Non-pigmented ciliary epithelial cell (primary cell): Measurements from ENCODE around the gene CYP4A22.
"Not testable (repeated sequence)": the region's sequence is repeated elsewhere in the genome, so short reads cannot be mapped to it uniquely, and the experiment has no call there.

ENCODE experiments used
- DNase-seq: peaks from one replicate; pipeline ENCODE4 v3.0.0-alpha.2; 2010; ENCODE audit warnings: low read depth

Gene CYP4A22

GRCh38 chr1:47137198-47137597 is at the start of gene CYP4A22:
TSS of gene CYP4A22 (plus strand) at chr1:47137441. CDS start at chr1:47137486, 45 bp downstream.
- DNase-seq = no peak

- DNase-seq = not testable (repeated sequence)
These were observed 47.9 kb upstream of the CYP4A22 start for GRCh38 chr1:47089356-47089755.

- not testable (repeated sequence) for DNase-seq
These were observed 45.8 kb upstream of the CYP4A22 start for GRCh38 chr1:47091476-47091875.

DNA sequence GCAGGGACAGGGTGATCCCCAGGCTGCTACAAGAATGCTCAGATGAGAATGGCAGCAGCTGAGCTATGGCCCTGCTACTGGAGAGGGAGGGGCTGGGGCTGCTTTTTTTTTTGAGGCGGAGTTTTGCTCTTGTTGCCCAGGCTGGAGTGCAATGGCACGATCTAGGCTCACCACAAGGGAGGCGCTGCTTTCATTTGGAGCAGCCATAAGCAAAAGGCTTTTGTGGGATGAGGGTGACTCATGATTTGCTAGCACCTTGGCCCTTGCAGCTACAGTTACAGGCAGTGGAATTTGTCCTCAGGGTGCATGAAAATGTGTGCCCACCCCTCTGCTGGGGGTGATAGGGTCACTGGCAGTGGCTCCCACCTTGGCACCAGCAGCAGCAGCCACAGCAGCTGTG is 32.4 kb upstream of the CYP4A22 start:
- DNase-seq = no peak

DNA sequence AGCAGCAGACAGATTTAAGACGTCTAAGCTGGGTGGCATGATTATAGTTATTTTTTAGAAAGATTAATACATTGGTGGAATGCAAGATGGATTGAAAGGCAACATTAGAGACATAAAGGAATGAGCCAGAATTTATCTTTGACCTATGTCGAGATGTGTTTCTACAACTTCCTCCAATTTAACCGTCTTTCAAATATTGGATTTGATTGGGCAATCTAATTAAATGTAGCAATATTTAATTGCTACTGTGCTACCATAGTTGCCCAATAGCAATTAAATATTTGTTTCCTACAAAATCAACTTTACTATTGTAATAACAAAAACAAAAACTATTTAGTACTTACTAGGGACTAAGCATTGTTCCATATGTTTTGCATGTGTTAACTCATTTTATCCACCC is 30.4 kb upstream of the CYP4A22 start:
- DNase-seq = no peak

DNA sequence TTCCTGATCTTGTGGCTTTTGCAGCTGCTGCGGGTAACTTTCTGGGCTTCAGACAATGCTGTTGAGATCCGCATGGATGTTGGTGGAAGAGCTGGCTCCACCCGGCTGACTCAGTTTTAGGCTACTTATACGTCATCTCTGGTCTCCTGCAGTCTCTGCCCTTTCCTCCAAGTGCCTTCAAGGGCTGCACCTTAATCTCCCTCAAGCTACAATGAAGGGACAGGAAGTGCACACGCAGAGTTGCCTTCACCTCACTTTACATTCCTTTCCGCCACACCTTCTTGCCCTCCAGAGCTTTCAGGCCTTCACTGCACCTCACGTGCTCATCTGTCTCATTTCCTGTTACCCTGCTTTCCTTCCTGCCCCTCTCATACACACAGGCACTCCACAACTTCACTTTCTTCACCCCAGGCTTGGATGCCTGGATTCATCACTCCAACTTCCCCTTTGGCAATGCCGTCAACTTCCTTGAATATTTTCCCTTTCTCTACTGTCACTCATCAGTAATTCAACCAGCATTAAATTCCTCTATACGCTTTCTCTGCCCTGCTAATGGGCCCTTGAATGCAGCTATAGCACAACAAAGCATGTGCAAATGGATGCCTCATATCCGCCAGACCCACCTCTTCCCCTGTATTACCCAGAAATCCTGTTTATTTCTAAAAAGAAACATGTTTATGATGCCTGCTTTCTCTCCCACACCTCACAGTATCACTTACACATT is 29.2 kb upstream of the CYP4A22 start:
- DNase-seq = peak; percentile 19

DNA sequence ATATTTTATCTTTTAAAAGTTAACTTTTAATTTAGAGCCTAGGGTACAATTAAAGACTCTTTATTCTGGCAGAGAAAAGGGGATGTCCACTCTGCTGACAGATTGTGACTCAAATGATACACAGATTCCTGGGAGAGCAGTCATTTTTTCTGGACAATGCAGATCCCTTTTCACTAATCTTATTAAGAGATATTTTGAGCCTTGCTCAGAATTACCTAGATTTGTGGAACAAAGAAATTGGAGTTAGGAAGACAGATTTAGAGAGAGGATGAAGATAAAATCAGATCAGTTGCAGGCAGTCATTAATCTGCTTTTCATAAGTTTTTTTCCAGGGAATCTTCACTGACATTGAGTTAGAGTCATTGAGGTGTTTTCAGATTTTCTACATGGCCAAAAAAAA is 27.8 kb upstream of the CYP4A22 start:
- not testable (repeated sequence) for DNase-seq

DNA sequence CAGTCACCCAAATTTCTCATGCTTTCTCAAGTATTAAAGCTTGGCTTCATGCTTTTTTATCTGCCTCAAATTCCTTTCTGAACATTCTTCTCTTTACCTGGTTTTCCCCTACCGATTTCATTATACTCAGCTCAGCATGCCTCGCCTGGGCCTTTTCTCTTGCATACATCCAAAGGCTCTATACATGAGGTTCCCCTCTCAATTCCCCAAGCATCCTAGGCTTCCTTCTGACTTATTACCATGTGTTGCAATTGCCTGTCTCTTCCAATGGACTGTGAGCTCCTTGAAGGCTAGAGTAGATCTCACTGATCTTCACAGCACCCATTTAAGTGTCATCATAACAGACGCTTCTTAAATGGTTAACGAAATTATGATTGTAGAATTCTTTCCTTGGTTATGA is 24.1 kb upstream of the CYP4A22 start:
- no peak for DNase-seq

- DNase-seq = not testable (repeated sequence)
These were observed 16.2 kb upstream of the CYP4A22 start for GRCh38 chr1:47121039-47121438.

DNA sequence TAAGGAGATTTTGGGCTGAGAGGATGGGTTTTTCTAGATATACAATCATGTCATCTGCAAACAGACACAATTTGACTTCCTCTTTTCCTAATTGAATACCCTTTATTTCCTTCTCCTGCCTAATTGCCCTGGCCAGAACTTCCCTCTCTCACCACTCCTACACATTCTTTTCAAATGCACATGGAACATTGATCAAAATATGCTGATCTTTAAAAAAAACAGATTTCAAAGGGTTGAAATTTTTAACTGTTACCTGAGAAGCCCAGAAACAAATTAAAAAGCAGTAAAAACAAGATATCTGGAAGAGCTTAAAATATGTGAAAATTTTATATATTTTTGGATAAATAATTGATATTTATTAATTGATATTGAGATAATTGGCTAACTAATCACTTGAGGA is 12.4 kb upstream of the CYP4A22 start:
- not testable (repeated sequence) for DNase-seq

DNA sequence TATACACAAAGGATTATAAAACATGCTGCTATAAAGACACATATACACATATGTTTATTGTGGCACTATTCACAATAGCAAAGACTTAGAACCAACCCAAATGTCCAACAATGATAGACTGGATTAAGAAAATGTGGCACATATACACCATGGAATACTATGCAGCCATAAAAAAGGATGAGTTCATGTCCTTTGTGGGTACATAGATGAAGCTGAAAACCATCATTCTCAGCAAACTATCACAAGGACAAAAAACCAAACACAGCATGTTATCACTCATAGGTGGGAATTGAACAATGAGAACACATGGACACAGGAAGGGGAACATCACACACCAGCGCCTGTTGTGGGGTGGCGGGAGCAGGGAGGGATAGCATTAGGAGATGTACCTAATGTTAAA is 10.2 kb upstream of the CYP4A22 start:
- DNase-seq = not testable (repeated sequence)

DNA sequence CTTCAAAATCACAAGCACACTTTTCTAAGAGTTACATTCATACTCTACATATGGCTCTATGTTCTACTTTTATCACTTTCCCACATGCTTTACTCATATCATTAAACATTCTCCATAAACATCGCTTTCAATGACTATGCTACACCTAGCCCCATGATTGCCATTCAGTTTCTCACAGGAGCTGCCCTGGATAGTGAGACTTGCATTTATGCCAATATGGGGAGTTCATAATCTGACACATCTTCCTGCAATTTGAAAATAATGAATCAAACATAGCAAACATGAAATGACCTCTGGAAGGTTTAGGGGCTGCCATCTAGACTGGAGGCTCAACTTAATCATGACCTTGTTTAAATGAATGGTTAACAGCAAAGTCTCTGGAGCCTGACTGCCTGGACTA is 9.0 kb upstream of the CYP4A22 start:
- no peak for DNase-seq

- DNase-seq = not testable (repeated sequence)
These were observed 8.4 kb upstream of the CYP4A22 start for GRCh38 chr1:47128854-47129253.

- DNase-seq = not testable (repeated sequence)
These were observed 7.6 kb upstream of the CYP4A22 start for GRCh38 chr1:47129489-47130230.

DNA sequence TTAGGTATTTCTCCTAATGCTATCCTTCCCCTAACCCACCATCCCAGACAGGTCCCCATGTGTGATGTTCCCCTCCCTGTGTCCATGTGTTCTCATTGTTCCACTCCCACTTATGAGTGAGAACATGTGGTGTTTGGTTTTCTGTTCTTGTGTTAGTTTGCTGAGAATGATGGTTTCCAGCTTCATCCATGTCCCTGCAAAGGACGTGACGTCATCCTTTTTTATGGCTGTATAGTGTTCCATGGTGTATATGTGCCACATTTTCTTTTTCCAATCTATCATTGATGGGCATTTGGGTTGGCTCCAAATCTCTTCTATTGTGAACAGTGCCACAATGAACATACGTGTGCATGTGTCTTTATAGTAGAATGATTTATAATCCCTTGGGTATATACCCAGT is 4.6 kb upstream of the CYP4A22 start:
- not testable (repeated sequence) for DNase-seq

GRCh38 chr1:47137925-47138615 is 829 bp downstream of the CYP4A22 start:
- no peak for DNase-seq

- DNase-seq = not testable (repeated sequence)
These were observed 3.1 kb downstream of the CYP4A22 start for GRCh38 chr1:47140358-47140757.

DNA sequence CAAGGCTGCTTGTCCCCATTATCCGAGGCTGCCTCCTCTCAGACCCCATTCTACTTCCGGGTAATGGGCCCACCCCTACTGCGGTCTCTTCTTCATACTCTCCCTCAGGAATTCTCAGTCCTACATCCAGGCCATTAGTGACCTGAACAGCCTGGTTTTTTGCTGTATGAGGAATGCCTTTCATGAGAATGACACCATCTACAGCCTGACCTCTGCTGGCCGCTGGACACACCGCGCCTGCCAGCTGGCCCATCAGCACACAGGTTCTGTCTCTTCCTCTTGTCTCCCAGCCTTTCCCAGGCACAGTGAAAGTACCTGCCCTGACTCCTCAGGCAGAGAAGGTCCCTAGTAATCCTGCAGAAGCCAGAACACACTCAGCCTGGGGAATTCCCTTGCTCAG is 6.4 kb downstream of the CYP4A22 start:
- DNase-seq = not testable (repeated sequence)

- DNase-seq = not testable (repeated sequence)
These were observed 9.3 kb downstream of the CYP4A22 start for GRCh38 chr1:47146495-47146894.

GRCh38 chr1:47147047-47147785 is 10.0 kb downstream of the CYP4A22 start:
- no peak for DNase-seq

DNA sequence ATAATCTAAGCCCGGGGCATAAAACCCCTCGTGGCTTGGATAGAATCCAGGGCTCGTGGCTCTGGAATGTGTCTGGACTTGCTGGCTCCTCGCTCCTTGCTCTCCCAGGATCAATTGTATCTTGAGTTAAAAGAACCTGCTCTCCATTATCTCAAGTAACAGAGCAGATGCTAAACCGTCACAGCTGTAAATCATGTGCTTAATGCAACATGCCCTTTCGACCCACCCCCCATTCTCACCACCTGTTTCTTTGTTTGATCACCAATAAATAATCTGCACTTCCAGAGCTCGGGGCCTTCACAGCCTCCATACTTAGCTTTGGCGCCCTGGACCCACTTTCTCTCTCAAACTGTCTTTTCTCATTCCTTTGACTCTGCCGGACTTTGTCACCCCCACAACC is 11.9 kb downstream of the CYP4A22 start:
- not testable (repeated sequence) for DNase-seq

DNA sequence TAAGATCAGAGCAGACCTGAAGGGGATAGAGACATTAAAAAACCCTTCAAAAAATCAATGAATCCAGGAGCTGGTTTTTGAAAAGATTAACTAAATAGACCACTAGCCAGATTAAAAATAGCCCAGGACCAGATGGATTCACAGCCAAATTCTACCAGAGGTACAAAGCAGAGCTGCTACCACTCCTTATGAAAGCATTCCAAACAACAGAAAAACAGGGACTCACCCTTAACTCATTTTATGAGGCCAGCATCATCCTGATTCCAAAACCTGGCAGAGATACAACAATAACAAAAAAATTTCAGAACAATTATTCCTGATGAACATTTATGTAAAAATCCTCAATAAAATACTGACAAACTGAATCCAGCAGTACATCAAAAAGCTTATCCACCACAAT is 19.2 kb downstream of the CYP4A22 start:
- DNase-seq = not testable (repeated sequence)
